Subcutaneous preadipocyte (primary cell): ENCODE results near the gene SIGMAR1. TPM values are rescaled to one million over a fixed set of nuclear protein-coding genes. Genes with fewer than 3 reads are reported as not detected.

ENCODE experiments used
- small RNA-seq: library from RNA; depleted of rRNA; stranded (forward); fragments of <200 nt; gene quantifications from one replicate; pipeline ENCODE3, GENCODE V24; 2012
- total RNA-seq: library from RNA; depleted of rRNA; stranded (reverse); fragments of >200 nt; gene quantifications from 2 replicates; pipeline ENCODE4 v1.2.3, GENCODE V29; 2012

Gene SIGMAR1
- 124 and 130 TPM in 2 replicates for total RNA-seq

GRCh38 chr9:34637356-34638137 lies at the start of gene SIGMAR1:
TSS of gene SIGMAR1 (minus strand) at chr9:34637787. CDS start at chr9:34637697, 90 bp downstream.

GRCh38 chr9:34662526-34663302 lies 25.1 kb upstream of the SIGMAR1 start, which contains the start of gene CCL27:
TSS of gene CCL27 (minus strand) at chr9:34662657. CDS start at chr9:34662633, 24 bp downstream.

GRCh38 chr9:34651876-34652601 lies 14.5 kb upstream of the SIGMAR1 start, which contains the start of gene IL11RA:
TSS of gene IL11RA (plus strand) at chr9:34652185. CDS start at chr9:34655218, 3,033 bp downstream.

GRCh38 chr9:34646211-34647083 lies 8.9 kb upstream of the SIGMAR1 start, which contains the start of gene GALT:
TSS of gene GALT (plus strand) at chr9:34646675. CDS start at chr9:34646705, 30 bp downstream.

GRCh38 chr9:34628656-34629490 lies 8.7 kb downstream of the SIGMAR1 start, which contains the start of gene ARID3C:
TSS of gene ARID3C (minus strand) at chr9:34629066. CDS start at chr9:34628014, 1,052 bp downstream.

GRCh38 chr9:34620061-34620994 lies 17.3 kb downstream of the SIGMAR1 start, which contains the start of gene DCTN3:
TSS of gene DCTN3 (minus strand) at chr9:34620495. CDS start at chr9:34620464, 31 bp downstream.

GRCh38 chr9:34611811-34612787 lies 25.5 kb downstream of the SIGMAR1 start, which contains the start of gene RPP25L:
TSS of gene RPP25L (minus strand) at chr9:34612097. CDS start at chr9:34611296, 801 bp downstream.

GRCh38 chr9:34589636-34590380 lies 47.8 kb downstream of the SIGMAR1 start, which contains the start of gene CNTFR:
TSS of gene CNTFR (minus strand) at chr9:34589724. CDS start at chr9:34568981, 20,743 bp downstream.

Small RNA genes within 50 kb of the gene (small RNA-seq; reads per million reads assigned to genes)
- gene CCL27 = not detected

Other genes starting within 250 kb of the SIGMAR1 start
- gene FAM219A, start 179.2 kb downstream of the SIGMAR1 start, total RNA-seq = 5.9 and 9.6 TPM in 2 replicates
- gene DNAI1, start 179.0 kb downstream of the SIGMAR1 start, total RNA-seq = 0.20 TPM in 1 of 2 replicates, not detected in the other
- gene ENHO, start 114.8 kb downstream of the SIGMAR1 start, total RNA-seq = under 0.01 TPM in 1 of 2 replicates, not detected in the other
- 0.20 and 0.37 TPM in 2 replicates for gene CNTFR, start 48.1 kb downstream of the SIGMAR1 start, total RNA-seq
- gene RPP25L, start 25.7 kb downstream of the SIGMAR1 start, total RNA-seq = 28.0 and 28.7 TPM in 2 replicates
- gene DCTN3, start 17.3 kb downstream of the SIGMAR1 start, total RNA-seq = 76.8 and 112 TPM in 2 replicates
- gene ARID3C, start 8.7 kb downstream of the SIGMAR1 start, total RNA-seq = under 0.01 TPM in 1 of 2 replicates, not detected in the other
- gene GALT, start 8.9 kb upstream of the SIGMAR1 start, total RNA-seq = 23.5 and 33.4 TPM in 2 replicates
- gene IL11RA, start 14.4 kb upstream of the SIGMAR1 start, total RNA-seq = 6.1 and 15.1 TPM in 2 replicates
- gene CCL27, start 24.9 kb upstream of the SIGMAR1 start, total RNA-seq = not detected in 2 replicates
- not detected in 2 replicates for gene CCL19, start 53.5 kb upstream of the SIGMAR1 start, total RNA-seq
- not detected in 2 replicates for gene CCL21, start 72.3 kb upstream of the SIGMAR1 start, total RNA-seq